Measurements from ENCODE around the gene MTMR4.

DNA sequence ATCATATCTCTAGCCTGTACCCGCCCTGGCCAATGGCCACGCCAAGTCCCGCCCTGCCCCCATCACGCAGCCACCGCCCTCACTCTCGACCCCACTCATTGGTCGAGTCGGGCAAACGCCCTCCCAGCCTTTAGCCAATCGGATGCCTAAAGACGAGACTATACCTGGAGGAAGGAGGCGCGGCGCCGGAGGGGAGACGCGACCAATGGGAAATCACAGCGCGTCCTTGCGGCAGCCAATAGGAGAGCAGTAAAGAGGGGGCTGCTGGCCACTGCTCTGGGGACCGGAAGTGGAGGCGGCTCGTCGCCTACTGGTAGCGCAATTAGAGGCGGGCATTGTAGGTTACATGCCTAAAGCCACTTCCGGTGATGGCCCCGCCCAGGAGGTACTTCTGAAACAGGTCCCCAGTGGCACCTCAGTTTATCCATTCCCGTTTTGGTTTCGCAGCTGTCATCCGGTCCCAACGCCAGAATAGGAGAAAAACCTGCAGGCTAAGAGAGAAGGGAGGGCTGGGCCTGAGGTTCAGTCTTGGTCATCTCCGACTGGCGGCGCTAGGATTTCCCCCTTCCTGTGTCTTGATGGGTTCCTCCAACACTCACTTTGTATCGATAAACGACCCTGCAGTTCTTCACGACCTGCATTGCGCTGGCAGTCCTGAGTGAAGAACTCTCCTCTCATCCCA, 3.6 kb upstream of the MTMR4 start:
- TF ChIP-seq POLR2A (IDR thresholded peaks at IDR 0.05), result peak in 1 of 2 donors; percentile 31
- TF ChIP-seq, protein P1, sequence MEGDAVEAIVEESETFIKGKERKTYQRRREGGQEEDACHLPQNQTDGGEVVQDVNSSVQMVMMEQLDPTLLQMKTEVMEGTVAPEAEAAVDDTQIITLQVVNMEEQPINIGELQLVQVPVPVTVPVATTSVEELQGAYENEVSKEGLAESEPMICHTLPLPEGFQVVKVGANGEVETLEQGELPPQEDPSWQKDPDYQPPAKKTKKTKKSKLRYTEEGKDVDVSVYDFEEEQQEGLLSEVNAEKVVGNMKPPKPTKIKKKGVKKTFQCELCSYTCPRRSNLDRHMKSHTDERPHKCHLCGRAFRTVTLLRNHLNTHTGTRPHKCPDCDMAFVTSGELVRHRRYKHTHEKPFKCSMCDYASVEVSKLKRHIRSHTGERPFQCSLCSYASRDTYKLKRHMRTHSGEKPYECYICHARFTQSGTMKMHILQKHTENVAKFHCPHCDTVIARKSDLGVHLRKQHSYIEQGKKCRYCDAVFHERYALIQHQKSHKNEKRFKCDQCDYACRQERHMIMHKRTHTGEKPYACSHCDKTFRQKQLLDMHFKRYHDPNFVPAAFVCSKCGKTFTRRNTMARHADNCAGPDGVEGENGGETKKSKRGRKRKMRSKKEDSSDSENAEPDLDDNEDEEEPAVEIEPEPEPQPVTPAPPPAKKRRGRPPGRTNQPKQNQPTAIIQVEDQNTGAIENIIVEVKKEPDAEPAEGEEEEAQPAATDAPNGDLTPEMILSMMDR (IDR thresholded peaks at IDR 0.05), result peak in 2 of 5 experiments; percentile 29 to 39
- peak; percentile 82 to 93 for TF ChIP-seq EP300 (IDR thresholded peaks at IDR 0.05)

All from tibial nerve (tissue), 4 donors.